Measurements from ENCODE around the gene ZC3H7A. TPM values are rescaled to one million over a fixed set of nuclear protein-coding genes. Genes with fewer than 3 reads are reported as not detected.
A peak's percentile ranks its signal among the peaks of the same experiment; 100 is the strongest.

Gene ZC3H7A
- total and polyA plus RNA-seq, 9 of the 15 experiments (the other 6 are each of a cell fraction or from before 2014, with no cell fraction given), result 19.8 to 49.1 (median 28.2) TPM

GRCh38 chr16:11797166-11797956 is at the start of gene ZC3H7A (continued):
- TF ChIP-seq GABPA (tag; conservative IDR thresholded peaks at IDR 0.05; ENCODE audit: low read depth), result no peak
- no peak for TF ChIP-seq SIRT6 (IDR thresholded peaks at IDR 0.05; ENCODE audit: low read depth, low read length)
- TF ChIP-seq, protein P1, sequence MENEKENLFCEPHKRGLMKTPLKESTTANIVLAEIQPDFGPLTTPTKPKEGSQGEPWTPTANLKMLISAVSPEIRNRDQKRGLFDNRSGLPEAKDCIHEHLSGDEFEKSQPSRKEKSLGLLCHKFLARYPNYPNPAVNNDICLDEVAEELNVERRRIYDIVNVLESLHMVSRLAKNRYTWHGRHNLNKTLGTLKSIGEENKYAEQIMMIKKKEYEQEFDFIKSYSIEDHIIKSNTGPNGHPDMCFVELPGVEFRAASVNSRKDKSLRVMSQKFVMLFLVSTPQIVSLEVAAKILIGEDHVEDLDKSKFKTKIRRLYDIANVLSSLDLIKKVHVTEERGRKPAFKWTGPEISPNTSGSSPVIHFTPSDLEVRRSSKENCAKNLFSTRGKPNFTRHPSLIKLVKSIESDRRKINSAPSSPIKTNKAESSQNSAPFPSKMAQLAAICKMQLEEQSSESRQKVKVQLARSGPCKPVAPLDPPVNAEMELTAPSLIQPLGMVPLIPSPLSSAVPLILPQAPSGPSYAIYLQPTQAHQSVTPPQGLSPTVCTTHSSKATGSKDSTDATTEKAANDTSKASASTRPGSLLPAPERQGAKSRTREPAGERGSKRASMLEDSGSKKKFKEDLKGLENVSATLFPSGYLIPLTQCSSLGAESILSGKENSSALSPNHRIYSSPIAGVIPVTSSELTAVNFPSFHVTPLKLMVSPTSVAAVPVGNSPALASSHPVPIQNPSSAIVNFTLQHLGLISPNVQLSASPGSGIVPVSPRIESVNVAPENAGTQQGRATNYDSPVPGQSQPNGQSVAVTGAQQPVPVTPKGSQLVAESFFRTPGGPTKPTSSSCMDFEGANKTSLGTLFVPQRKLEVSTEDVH (IDR thresholded peaks at IDR 0.05; ENCODE audit: low read depth, partially characterized antibody), result peak; percentile 43
- TF ChIP-seq, protein P2, sequence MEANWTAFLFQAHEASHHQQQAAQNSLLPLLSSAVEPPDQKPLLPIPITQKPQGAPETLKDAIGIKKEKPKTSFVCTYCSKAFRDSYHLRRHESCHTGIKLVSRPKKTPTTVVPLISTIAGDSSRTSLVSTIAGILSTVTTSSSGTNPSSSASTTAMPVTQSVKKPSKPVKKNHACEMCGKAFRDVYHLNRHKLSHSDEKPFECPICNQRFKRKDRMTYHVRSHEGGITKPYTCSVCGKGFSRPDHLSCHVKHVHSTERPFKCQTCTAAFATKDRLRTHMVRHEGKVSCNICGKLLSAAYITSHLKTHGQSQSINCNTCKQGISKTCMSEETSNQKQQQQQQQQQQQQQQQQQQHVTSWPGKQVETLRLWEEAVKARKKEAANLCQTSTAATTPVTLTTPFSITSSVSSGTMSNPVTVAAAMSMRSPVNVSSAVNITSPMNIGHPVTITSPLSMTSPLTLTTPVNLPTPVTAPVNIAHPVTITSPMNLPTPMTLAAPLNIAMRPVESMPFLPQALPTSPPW (CRISPR knock-in tag; IDR thresholded peaks at IDR 0.05), result peak; percentile 92
- TF ChIP-seq PTRF (tag; IDR thresholded peaks at IDR 0.05), result no peak
- no peak for TF ChIP-seq BCL6 (CRISPR knock-in tag; IDR thresholded peaks at IDR 0.05)
- 0 out of 2 replicates have a peak, but pooled peaks have one; percentile 65 for TF ChIP-seq SIN3B (IDR thresholded peaks at IDR 0.05; ENCODE audit: low read depth)
- TF ChIP-seq HINFP (tag; conservative IDR thresholded peaks at IDR 0.05; ENCODE audit: low read depth), result no peak
- TF ChIP-seq YBX1 (IDR thresholded peaks at IDR 0.05), result no peak
- TF ChIP-seq IRF1 (CRISPR knock-in tag; IDR thresholded peaks at IDR 0.05; ENCODE audit: borderline replicate concordance), result no peak
- no peak for TF ChIP-seq SMARCC2 (IDR thresholded peaks at IDR 0.05; ENCODE audit: low read depth)
- peak; percentile 94 for TF ChIP-seq RBFOX2 (IDR thresholded peaks at IDR 0.05; ENCODE audit: low read depth, low read length)
- TF ChIP-seq DDX20 (tag; IDR thresholded peaks at IDR 0.05; ENCODE audit: low read depth), result no peak
- no peak for TF ChIP-seq NR3C1 (CRISPR knock-in tag; IDR thresholded peaks at IDR 0.05)
- TF ChIP-seq EWSR1 (IDR thresholded peaks at IDR 0.05; ENCODE audit: borderline replicate concordance, low read depth, partially characterized antibody), result no peak
- TF ChIP-seq NEUROD1 (IDR thresholded peaks at IDR 0.05; ENCODE audit: borderline replicate concordance, low read depth, low read length, partially characterized antibody), result peak; percentile 65
- 0 out of 2 replicates have a peak, but pooled peaks have one; percentile 2 for TF ChIP-seq STAG1 (CRISPR knock-in tag; IDR thresholded peaks at IDR 0.05; ENCODE audit: borderline replicate concordance)
- TF ChIP-seq, protein P3, sequence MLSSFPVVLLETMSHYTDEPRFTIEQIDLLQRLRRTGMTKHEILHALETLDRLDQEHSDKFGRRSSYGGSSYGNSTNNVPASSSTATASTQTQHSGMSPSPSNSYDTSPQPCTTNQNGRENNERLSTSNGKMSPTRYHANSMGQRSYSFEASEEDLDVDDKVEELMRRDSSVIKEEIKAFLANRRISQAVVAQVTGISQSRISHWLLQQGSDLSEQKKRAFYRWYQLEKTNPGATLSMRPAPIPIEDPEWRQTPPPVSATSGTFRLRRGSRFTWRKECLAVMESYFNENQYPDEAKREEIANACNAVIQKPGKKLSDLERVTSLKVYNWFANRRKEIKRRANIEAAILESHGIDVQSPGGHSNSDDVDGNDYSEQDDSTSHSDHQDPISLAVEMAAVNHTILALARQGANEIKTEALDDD (IDR thresholded peaks at IDR 0.05), result no peak; the same call in 1 of the 2 replicates
- no peak for TF ChIP-seq JUN (IDR thresholded peaks at IDR 0.05; ENCODE audit: borderline replicate concordance, low read depth, low read length)
- no peak for TF ChIP-seq JUN (CRISPR knock-in tag; IDR thresholded peaks at IDR 0.05; ENCODE audit: borderline replicate concordance)
